GM21381 (cell line): ENCODE results near the gene PIEZO2.
A peak's percentile ranks its signal among the peaks of the same experiment; 100 is the strongest.
"Not testable (repeated sequence)": the region's sequence is repeated elsewhere in the genome, so short reads cannot be mapped to it uniquely, and the experiment has no call there.

Experiments
- ATAC-seq: cut with Tn5 transposase; IDR thresholded peaks from one replicate; pipeline ENCODE4 v1.9.1; 2021; ENCODE audit warnings: mild to moderate bottlenecking, moderate library complexity; ENCODE audit not compliant: unreplicated experiment

The PIEZO2 gene

GRCh38 chr18:10659000-10659399 is 490.4 kb downstream of the PIEZO2 start:
- ATAC-seq: no peak

- ATAC-seq: not testable (repeated sequence)
These were observed 505.4 kb downstream of the PIEZO2 start for GRCh38 chr18:10644003-10644402.

DNA sequence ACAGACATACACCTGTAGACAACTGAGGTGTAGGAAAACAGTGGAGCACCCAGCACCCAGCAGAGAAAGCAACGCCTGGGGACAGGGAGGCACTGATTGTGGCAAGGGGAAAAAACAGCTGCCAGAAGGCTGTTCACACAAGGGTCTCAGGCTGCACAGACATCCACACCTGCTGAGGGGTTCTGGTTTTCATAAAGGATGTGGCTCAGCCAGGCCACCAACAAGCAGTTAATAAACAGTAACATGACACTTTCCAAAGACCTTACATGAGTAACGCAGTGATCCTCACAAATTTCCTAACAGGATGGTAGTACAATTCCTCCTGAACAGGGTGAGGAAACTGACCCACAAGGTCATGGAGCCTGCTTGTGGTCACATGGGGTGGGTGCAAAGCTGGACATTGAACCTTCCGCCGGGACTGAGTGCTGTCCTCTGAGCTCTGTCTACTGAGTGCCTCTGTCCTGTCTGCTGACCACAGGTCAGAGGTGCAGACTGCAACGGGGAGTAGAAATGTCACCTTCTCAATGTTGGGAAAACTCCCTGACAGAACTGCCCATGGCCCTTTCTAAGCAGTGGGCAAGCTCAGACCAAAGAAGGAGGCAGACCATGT is 506.3 kb downstream of the PIEZO2 start:
- not testable (repeated sequence) for ATAC-seq

- not testable (repeated sequence) for ATAC-seq
These were observed 510.9 kb downstream of the PIEZO2 start for GRCh38 chr18:10638539-10638885.

GRCh38 chr18:10637858-10638538 is 511.4 kb downstream of the PIEZO2 start:
- not testable (repeated sequence) for ATAC-seq

- ATAC-seq: peak; percentile 99
These were observed 520.3 kb downstream of the PIEZO2 start for GRCh38 chr18:10629076-10629475.

DNA sequence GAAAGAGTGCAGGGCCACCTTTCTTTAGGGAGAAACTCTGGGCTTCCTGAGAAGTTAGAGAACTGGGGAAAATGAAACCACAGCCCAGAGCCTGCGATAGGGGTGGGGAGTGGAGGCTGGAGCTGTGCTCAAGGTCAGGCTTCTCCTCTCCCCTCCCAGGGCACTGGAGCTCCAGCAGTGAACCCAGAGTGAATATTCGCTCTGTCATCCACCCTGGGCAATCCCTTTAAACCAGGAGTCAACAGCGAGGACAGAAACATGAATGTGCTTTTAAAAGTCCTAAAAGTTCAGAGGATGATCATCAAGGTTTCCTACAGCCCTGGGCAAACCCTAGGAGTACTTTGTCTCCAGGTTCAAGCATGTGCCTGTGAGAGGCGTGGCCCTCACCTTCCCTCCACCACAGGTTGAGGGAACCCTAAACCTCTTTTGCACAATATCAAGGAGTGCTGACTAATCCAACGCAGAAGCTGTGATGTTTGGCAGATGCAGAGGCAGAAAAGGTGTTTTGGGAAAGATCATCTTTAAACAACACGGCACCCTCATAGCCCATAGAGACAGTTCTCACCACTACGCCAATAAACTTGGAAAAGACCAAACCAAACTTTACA is 522.7 kb downstream of the PIEZO2 start:
- ATAC-seq: not testable (repeated sequence)

- ATAC-seq: not testable (repeated sequence)
These were observed 525.8 kb downstream of the PIEZO2 start for GRCh38 chr18:10623606-10624005.

DNA sequence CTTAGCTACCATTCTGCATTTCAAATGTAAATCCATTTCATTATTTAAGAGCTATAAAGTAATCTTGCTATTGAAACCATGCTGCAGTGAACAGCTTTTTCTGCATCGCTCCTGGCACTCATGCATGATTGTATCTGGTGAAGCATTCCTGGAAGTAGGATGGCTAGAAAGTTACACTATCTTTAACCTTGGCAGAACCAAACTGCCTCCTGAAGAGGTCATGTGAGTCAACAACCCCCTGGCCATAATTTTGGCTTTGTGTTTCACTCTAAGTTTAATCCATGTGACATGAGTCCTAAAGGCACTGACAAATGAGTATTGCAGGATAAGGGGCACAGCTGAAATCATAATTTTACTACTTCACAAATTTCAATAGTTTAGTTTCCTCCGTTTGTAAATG is 526.4 kb downstream of the PIEZO2 start:
- ATAC-seq: not testable (repeated sequence)

GRCh38 chr18:10620670-10621329 is 528.6 kb downstream of the PIEZO2 start:
- not testable (repeated sequence) for ATAC-seq
